HCEC 1CT (cell line): ENCODE data around the gene ACTR5.
A peak's percentile ranks its signal among the peaks of the same experiment; 100 is the strongest.

Experiments
- DNase-seq: peaks from one replicate; pipeline ENCODE4 v3.0.0-alpha.2; 2017

The ACTR5 gene

DNA sequence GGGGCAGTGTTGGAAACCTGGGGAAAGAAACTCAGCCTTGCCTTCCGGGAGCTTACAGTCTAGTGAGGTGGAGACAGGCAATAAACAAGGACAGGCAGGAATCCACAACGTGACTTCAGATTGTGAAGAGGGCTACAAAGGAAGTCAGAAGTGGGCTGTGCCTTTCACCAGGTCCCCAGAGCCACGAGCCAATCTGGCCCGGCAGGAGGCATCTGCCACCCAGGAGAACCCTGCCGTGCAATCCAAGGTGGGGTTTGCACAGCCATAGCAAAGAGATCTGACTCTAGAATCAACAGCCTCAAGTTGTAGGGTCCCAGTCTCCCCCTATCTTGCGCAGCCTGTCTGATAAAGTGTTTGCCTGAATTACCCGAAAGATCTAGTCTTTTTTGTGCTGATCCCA is 18.5 kb upstream of the ACTR5 start:
- DNase-seq, result no peak

DNA sequence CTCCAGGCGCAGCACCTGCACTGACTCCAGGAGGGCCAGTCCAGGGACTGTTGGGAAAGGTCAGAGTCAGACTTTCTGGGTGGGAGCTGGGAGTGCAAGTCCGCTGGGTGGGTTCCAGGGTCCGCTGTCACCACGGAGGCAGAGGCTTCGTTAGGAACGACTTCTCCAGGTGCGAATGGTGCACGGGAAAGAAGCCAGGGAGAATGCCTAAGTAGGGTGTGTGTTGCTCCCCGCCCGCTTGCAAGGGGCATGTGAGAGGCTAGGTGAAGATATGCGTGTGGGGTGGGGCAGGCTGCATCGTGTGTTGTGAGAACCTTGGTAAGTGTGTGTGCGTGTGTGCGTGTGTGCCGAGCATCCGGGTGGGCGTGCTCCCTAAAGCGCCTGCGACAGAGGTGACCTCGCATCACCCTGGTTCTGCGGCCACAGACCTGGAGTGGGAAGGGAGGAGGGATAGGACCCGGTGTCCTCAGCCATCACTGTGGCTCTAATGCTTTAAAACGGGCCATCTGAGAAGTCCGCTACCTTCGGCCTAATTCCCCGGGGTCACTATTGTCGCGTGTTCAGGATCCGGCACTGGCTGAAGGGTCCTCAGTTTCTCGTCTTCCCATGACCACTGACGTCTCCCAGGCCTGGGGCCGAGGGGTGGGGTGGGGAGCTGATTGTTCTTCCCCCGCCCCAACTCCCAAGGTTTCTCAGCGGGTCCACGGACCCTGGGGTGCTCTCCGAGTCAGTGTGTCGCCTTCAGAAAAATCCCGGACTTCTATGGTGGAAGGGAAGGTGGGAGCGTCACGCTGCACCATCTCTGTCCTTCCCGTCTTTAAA is 17.9 kb upstream of the ACTR5 start:
- no peak for DNase-seq

DNA sequence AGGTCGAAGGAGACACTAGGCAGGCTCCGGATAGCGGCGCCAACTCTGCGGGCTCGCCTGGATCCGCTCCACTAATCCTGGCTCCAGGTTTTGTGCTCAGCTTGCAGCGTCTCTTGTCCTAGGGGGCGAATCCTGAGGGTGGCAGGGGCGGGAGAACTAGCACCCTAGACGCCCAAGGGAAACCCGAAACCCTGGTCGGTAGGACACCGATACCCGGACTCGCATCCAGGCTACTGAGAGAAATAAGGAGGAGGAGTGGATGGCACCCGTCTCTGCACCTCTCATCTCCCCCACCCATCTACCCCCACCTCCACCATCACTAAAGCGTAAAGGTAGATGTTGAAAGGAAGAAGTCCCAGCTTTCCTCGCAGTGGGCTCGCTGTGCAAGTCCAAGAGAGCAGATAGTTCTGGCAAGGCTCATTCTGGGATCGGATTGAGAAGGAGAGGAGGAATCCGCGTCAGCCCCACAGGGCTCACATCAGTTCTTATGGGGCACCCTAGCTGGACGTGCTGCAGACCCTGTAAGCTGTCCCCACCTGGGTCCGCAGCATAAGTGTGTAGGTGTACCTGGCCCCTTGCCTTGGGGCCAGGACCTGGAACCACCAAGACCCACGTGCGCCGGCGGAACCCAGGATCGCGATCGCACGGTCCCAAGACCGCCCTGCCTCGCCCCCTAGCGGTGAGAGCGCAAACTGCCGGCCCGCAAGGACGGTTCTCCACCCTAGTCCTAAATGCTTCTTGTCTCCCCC is 17.1 kb upstream of the ACTR5 start:
- peak; percentile 46 for DNase-seq

DNA sequence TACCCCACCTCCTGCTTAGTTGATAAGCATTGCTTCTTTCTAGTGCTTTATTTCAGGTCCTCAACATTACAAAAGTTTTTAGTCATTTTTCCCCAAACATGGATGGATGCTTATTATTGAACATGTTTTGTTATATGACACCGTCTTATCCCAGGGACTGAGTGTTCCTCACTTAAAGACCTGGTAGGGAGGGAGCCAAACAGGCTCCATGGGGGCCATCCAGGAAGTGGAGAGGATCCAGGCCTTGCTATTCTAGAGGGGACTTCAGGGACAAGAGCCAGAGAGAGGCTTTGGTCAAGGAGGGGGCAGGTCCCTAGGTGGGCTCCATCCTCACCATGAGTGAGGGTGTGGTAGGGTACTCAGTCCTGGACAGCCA is 16.5 kb upstream of the ACTR5 start:
- no peak for DNase-seq

DNA sequence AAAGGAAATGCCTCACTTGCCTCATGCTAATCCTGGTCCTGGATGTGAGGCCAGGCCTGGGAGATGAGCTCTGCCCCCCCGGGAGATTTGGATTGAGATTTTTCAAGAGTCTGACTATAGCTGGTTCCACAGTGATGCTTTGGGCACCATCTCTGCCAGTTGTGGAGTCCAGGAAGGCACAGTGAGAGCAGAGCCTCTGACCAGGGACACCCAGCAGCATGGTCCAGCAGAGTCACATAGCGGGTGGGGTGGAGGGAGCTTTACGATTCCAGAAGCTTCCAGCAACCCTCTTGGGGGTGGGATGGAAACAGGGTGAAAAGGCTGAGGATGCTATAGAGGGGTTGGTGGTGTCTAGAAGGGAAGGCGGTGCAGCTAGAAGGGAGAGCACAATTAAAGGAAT is 15.3 kb upstream of the ACTR5 start:
- no peak for DNase-seq

DNA sequence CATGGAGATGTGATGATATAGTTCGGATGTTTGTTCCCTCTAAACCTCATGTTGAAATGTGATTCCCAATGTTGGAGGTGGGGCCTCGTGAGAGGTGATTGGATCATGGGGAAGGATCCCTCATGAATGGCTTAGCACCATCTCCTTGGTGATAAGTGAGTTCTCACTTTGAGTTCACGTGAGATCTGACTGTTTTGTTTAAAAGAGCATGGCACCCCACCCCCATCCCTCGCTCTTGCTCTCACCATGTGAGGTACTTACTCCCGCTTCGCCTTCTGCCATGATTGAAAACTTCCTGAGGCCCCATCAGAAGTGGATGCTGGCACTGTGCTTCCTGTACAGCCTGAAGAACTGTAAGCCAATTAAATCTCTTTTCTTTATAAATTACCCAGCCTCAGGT is 13.1 kb upstream of the ACTR5 start:
- DNase-seq, result no peak

DNA sequence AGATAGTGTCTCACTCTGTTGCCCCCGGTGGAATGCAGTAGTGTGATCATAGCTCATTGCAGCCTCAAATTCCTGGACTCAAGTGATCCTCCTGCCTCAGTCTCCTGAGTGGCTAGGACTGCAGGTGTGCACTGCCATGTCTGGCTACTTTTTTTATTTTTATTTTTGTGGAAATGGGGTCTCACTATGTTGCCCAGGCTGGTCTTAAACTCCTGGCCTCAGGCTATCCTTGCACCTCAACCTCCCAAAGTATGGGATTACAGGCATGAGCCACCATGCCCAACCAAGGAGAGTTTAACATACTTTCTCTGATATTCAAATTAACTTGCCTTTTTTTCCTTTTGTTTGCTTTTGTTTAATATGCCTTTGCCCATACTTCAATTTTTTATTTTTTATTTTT is 10.4 kb upstream of the ACTR5 start:
- no peak for DNase-seq

DNA sequence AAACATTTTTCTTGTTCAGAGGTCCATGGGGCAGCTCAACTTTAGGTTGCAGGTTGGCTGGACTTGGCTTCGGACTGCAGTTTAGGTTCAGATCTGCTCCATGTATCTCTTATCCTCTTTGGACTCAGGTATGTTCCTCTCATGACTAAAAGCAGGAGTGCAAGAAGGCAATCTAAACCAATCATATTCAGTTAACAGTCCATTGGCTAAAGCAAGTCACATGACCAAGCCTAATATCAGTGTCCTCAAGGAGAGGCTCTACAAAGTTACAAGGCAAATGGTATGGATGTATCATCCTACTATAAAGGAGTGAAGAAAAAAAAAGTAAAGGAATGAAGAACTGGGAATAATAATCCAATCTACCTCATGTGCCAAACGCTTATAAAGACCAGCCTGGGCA is 2.5 kb upstream of the ACTR5 start:
- DNase-seq, result no peak

DNA sequence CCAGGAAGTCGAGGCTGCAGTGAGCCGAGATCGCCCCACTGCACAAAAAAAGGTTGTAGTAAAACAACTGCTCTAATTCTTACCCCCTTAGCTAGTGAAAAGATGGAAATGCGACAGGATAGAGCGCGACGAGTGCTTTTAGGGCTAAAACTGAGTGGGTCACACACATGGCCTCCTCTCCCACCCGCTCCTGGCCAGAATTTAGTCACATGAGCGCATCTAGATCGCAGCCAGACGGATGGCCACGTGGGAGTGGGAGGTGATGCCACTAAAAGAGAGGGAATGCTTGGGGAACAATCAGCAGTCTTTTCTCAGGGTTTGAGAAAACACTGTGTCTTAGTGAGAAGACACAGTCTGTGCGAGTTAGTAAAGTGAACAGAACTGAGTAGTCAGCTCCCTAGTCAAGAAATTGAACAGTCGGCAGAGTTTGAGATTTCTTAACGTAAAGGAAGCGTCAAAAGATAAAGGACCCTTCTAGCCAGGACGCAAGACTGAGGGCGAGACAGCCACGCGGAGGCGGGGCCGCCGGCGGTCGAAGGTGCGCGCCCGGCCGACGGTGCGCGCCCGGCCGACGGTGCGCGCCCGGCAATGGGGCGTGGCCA is 664 bp upstream of the ACTR5 start:
- DNase-seq, result no peak

DNA sequence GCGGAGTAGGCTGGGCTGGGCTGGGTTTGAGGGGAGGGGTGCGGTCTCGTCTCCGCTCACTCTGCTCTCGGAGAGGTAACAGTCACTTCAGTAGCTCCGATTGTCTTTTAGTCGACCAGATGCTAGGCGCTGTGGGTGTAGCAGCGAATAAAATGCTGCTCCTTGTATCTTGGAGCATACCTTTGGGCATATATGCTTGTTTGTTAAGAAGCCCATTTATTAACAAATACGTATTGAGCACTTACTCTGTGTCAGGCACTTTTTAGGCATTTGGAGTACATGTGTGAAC is 545 bp downstream of the ACTR5 start:
- DNase-seq, result no peak

DNA sequence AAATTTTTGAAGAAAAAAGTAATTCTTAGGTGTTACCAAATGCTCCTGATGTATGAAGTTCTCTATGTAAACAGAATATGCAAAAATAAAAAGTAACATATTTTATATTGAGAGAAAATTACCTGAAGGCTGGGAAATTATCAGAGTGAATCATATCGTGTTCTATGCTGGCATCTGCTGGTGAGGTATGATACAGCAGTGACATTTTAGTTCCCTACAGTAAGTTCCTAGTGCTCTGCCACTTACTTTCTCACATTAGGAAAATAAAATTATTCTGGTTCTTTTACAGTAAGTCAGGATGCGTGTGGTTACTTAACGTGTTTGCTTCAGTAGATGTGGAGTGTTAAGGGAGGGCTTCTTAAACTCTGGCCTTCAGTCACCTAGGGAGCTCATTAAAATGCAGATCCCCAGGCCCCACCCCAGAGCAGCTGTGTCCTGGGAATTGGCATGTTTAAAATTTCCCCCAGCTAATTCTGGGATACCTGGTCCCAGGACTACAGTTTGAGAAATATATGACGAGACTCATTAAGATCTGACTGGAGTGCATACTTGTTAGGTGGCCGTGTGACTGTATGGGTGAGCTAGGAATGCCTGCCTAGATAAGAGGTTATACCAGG is 3.2 kb downstream of the ACTR5 start:
- peak; percentile 45 for DNase-seq

DNA sequence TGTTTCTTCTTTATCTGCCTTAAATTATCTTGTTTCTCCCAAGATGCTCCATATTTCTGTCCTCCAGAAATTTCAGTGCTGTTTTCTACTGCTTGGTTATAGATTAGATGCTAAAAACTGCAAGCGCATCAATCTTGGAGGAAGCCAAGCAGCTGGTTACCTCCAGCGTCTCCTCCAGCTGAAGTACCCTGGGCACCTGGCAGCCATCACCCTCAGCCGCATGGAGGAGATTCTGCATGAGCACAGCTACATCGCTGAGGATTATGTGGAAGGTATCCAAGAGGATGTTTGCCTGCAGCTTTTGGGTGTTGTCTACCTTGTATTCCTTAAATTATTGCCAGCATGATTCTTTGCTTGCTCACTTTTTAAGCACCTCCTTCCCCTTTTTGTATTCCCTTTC is 3.8 kb downstream of the ACTR5 start:
- no peak for DNase-seq

DNA sequence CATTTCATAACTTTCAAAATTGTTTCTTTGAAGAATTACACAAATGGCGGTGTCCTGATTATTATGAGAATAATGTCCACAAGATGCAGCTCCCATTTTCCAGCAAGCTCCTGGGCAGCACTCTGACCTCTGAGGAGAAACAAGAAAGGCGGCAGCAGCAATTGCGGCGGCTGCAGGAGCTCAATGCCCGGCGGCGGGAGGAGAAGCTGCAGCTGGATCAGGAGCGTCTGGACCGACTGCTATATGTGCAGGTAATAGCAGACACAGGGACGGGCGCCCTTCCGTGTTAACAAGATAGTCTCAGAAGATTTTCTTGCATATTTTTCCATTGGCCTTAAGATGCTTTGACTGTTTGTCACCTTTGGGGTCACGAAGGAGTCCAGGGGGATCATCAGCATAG is 6.7 kb downstream of the ACTR5 start:
- DNase-seq, result no peak

DNA sequence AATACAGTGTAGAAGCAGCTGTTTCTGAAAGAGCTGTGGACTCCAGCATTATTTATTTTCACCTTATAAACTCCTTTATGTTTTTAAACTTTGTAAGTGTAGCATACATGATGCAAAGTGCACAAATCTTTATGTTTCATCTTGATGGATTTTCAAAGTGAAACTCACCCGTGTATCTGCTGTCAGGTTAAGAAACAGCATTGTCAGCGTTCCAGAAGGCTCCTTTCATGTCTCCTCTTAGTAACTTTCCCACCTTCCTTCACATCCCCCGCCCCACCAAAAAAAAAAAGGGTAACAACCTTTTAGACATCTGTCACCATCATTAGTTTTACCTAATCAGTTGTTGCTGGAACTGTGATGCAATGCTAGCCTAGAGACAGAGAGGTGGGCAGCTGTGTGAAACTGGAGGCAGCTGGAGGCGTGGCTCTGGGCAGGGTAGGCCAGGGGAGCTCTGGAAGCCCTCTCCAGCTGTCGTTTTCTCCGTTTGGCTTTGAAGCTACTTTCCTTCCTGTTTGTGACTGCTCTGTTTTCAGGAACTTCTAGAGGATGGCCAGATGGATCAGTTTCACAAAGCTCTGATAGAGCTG is 7.2 kb downstream of the ACTR5 start:
- no peak for DNase-seq

DNA sequence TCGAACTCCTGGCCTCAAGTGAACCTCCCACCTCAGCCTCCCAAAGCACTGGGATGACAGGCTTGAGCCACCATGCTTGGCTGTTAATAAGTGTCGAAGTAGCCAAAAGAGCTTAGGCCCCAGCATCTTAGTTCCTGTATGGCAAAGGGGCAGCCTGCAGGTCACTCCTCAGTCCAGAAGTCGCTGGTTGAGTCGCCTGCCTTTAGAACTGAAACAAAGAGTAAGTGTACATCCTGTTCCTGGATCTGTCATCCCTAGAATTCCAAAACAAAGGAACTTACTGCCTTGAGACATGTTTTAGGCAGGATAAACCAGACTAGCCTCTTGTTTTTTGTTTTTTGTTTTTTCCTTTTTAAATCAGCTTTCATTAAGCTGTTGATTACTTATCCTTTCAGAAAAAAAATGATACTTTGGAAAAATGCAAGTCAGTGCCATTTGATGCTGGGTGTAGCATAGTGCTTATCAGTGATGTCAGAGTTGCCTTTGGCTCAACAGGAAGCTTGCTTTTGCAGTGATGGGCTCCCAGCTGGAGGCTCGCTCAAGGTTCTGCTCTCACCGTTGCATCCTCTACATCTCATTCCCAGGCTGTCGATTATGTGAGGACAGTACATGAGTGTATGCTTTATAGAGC is 9.0 kb downstream of the ACTR5 start:
- no peak for DNase-seq

DNA sequence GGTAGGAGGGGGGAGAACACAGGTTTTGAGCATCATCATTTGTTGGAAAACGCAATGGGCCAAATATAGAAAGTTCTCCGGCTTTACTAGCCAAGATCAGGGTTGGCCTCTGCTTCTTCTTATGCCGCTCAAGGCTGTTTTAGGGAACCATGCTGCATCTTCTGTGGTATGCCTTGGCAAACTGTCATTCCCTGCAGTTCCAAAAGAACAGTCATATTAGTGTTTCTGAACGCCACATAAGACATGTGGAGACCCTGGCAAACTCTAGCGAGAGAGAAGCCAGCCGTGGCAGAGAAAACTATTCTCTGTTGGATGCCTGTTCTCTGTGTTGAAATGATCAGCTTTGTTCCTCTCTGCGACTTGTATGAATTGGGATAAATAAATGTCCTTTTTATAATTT is 10.8 kb downstream of the ACTR5 start:
- no peak for DNase-seq

DNA sequence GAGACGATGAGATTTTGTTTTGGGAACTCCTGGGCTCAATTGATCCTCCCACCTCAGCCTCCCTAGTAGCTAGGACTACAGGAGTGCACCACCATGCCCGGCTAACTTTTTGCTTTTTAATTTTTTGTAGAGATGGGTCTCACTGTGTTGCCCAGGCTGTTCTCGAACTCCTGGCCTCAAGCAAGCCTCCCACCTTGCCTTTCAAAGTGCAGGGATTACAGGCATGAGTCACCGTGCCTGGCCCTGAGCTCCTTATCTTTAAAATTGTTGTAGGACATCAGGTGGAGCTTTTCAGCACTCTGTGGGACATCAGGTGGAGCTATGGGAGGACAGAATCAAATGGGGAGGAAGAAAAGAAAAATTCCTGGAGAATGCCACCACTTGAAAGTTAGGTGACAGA is 12.7 kb downstream of the ACTR5 start:
- DNase-seq, result no peak

DNA sequence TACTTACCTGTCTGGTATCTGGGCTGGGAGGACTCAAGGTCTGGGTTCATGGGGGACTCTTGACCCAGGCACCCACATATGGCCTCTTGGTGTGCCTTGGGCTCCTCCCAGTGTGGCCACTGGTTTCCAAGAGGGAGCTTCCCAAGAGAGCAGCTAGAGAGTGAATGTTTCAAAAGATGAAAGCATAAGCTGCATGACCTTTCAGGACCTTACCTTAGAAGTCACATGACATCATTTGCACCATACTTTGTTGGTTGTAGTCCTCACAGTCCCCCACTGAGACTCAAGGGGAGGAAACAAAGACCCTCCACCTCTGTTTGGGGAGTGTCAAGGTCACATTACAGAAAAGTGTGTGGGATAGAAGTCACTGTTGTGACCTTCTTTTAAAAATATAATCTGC is 13.9 kb downstream of the ACTR5 start:
- DNase-seq, result no peak

DNA sequence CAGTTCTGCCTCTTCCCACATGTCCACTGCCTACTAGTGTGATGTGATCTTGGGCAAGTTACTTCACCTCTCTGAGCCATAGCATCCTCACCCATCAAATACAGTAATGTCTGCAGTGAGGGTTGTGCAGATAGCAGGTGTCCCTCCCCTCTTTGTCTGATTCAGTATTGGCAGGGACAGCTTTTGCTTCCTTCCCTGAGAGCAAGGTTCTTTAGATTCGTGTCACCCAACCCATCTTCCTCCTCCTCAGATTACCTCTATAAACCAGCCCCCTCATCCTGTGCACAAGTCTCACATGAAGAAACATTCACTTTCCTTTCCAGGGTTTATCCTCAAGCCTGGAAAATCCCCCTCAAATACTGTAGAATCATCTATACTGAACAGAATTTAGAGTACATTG is 15.4 kb downstream of the ACTR5 start:
- no peak for DNase-seq

DNA sequence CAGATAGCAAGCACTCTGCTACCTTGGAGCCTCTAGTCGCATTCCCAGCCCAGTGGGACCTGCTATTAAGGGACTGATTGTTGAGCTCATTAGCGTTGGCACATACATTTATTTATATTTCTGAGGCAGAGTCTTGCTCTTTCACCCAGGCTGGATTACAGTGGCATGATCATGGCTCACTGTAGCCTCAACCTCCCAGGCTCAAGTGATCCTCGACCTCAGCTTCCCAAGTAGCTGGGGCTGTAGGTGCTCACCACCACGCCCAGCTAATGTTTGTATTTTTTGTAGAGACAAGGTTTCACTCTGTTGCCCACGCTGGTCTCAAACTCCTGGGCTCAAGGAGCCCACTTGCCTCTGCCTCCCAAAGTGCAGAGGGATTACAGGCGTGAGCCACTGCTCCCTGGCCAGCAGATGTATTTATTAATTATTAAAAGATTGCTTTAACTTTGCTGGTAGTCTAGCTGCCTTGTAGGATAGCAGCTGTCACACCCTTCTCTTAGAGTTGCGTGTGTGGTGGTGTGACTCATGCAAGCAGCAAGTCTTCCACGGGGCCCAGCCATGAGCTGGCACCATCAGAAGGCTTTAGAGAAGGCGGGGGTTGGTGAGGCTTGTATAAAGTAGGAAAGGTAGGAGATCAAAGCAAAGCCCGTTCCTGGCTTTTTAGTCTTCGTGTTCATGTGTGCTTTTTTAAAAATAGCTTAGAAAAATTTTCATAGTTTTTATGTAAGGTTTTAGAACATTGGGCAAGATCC is 16.5 kb downstream of the ACTR5 start:
- DNase-seq, result peak; percentile 91

DNA sequence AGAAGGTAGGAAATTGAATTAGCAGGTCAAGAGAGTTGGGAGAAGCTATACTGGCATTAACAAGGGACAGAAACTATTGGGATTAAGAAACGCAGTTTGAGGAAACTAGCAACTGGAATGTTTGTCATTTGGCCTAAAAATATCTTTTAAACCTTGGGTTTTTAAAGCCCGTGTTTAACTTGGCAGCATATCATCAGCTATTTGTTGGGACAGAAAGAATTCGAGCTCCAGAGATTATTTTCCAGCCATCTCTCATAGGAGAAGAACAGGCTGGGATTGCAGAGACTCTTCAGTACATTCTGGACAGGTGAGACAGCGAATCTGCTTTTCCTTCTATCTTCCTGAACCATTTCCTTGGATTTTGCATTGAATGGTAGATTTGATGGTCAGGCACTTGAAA is 17.8 kb downstream of the ACTR5 start:
- no peak for DNase-seq
